ENCODE measurements around the gene TSC22D4.

- TF ChIP-seq, protein P1, sequence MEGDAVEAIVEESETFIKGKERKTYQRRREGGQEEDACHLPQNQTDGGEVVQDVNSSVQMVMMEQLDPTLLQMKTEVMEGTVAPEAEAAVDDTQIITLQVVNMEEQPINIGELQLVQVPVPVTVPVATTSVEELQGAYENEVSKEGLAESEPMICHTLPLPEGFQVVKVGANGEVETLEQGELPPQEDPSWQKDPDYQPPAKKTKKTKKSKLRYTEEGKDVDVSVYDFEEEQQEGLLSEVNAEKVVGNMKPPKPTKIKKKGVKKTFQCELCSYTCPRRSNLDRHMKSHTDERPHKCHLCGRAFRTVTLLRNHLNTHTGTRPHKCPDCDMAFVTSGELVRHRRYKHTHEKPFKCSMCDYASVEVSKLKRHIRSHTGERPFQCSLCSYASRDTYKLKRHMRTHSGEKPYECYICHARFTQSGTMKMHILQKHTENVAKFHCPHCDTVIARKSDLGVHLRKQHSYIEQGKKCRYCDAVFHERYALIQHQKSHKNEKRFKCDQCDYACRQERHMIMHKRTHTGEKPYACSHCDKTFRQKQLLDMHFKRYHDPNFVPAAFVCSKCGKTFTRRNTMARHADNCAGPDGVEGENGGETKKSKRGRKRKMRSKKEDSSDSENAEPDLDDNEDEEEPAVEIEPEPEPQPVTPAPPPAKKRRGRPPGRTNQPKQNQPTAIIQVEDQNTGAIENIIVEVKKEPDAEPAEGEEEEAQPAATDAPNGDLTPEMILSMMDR (IDR thresholded peaks at IDR 0.05; ENCODE audit: low read depth, low read length) = no peak
- TF ChIP-seq MYC (IDR thresholded peaks at IDR 0.05; ENCODE audit: low read depth, low read length) (no peak), POLR2A (IDR thresholded peaks at IDR 0.05; ENCODE audit: extremely low read depth, insufficient read length) (no peak)
- TF ChIP-seq, protein P2, sequence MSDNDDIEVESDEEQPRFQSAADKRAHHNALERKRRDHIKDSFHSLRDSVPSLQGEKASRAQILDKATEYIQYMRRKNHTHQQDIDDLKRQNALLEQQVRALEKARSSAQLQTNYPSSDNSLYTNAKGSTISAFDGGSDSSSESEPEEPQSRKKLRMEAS (IDR thresholded peaks at IDR 0.05; ENCODE audit: low read depth, low read length) = no peak
Observed at GRCh38 chr7:100432053-100432452, 47.0 kb downstream of the TSC22D4 start.
